HepG2 (cell line): ENCODE measurements around the gene PTGS2. TPM values are rescaled to one million over a fixed set of nuclear protein-coding genes. Genes with fewer than 3 reads are reported as not detected.

Source experiments
- ATAC-seq: fragments of 200-7000 bp; cut with Tn5 transposase; 3 replicates; pipeline ENCODE4 v1.9.1; 2020; ENCODE audit warnings: mild to moderate bottlenecking, moderate library complexity
- BruUV-seq: library from RNA; stranded (reverse); fragments of 400-500 nt; replicated peaks from 2 replicates; lab custom pipeline; 2021; lab: Mats Ljungman, UMichigan
- CTCF ChIA-PET: fragments of 300-600 bp; formaldehyde crosslinking; extraction: SDS; loops from one replicate; lab custom pipeline; 2021; ENCODE audit warnings: low total read pairs, inconsistent platforms, low intra/inter-chr PET ratio; lab: Yijun Ruan, JAX
- POLR2A ChIA-PET: fragments of 350-600 bp; sonication (Branson Sonifier 250); formaldehyde crosslinking; loops from one replicate; lab custom pipeline; 2020; ENCODE audit warnings: antibody characterized with exemption, inconsistent platforms; lab: Yijun Ruan, JAX
- DNase-seq: peaks from one replicate; pipeline ENCODE4 v3.0.0-alpha.2; 2015; ENCODE audit warnings: low spot score
- FAIRE-seq: peaks from 3 replicates; lab custom pipeline; 2011; peaks lifted over from hg19 to GRCh38; lab: Jason Lieb, UNC
- H2AFZ ChIP-seq: one replicate; pipeline ENCODE4 v1.6.1; 2011; ENCODE audit warnings: low read length, inconsistent platforms
- H3K27ac ChIP-seq: fragments of 300-600 bp; 3 replicates; pipeline ENCODE4 v1.8.0; 2011; ENCODE audit warnings: mixed run types, mild to moderate bottlenecking, mixed read lengths, low read length, inconsistent platforms; ENCODE audit not compliant: insufficient read depth; ENCODE audit errors: extremely low read length
- H3K27me3 ChIP-seq, 2 experiments: fragments of 200-600 bp in 1 of 2; 2 replicates in 1 of 2; 3 replicates in 1 of 2; pipeline versions ENCODE4 v1.6.0 to v1.8.0; 2011; ENCODE audit warnings: low read length in 2 of 2, mild to moderate bottlenecking in 2 of 2, moderate library complexity in 2 of 2, inconsistent platforms in 1 of 2; ENCODE audit not compliant: insufficient read depth in 2 of 2, control insufficient read depth in 1 of 2
- H3K36me3 ChIP-seq, 2 experiments: fragments of 200-600 bp in 1 of 2; replicated peaks in 1 of 2; 2 replicates in 1 of 2; 3 replicates in 1 of 2; pipeline versions ENCODE4 v1.5.1 to v1.8.0; 2011; ENCODE audit warnings: low read length in 2 of 2, inconsistent platforms in 1 of 2; ENCODE audit not compliant: insufficient read depth in 2 of 2, control insufficient read depth in 1 of 2
- H3K4me1 ChIP-seq: 2 replicates; pipeline ENCODE4 v1.5.1; 2012; ENCODE audit warnings: low read length, inconsistent platforms; ENCODE audit not compliant: insufficient read depth
- H3K4me2 ChIP-seq: 2 replicates; pipeline ENCODE4 v1.6.0; 2011; ENCODE audit warnings: low read depth, low read length, inconsistent platforms
- H3K4me3 ChIP-seq, 3 experiments: fragments of 200-600 bp in 1 of 3; sonication (generic), shearing (Covaris generic) in 1 of 3; replicated peaks in 1 of 3; 2 replicates each; pipeline ENCODE4 v1.5.1; 2011 to 2016; ENCODE audit warnings: low read length in 3 of 3, inconsistent platforms in 2 of 3, low read depth in 2 of 3, mild to moderate bottlenecking in 2 of 3, control low read depth in 1 of 3, mixed read lengths in 1 of 3; ENCODE audit not compliant: insufficient read depth in 1 of 3
- H3K79me2 ChIP-seq: one replicate; pipeline ENCODE4 v1.6.1; 2011; ENCODE audit warnings: low read length, inconsistent platforms; ENCODE audit not compliant: insufficient read depth
- H3K9ac ChIP-seq: 2 replicates; pipeline ENCODE4 v1.6.0; 2011; ENCODE audit warnings: mild to moderate bottlenecking, low read depth, low read length, inconsistent platforms; ENCODE audit not compliant: insufficient read depth
- H3K9me3 ChIP-seq: 2 replicates; pipeline ENCODE4 v1.5.1; 2012; ENCODE audit warnings: mild to moderate bottlenecking, low read length
- H4K20me1 ChIP-seq: 2 replicates; pipeline ENCODE4 v1.6.0; 2011; ENCODE audit warnings: inconsistent platforms, mild to moderate bottlenecking, low read length, moderate library complexity; ENCODE audit not compliant: insufficient read depth
- HES4 ChIP-seq: sonication (generic); formaldehyde crosslinking; IDR thresholded peaks from 2 replicates; pipeline ENCODE4 v1.9.0; 2021; ENCODE audit warnings: mild to moderate bottlenecking, missing genetic modification reagents, borderline replicate concordance
- HHEX ChIP-seq: IDR thresholded peaks from 2 replicates; pipeline ENCODE4 v1.6.1; 2016; ENCODE audit warnings: control low read depth
- HNF4G ChIP-seq, 2 experiments: sonication (generic) in 1 of 2; formaldehyde crosslinking in 1 of 2; IDR thresholded peaks; 2 replicates each; pipeline versions ENCODE4 v1.4.0 to v1.6.1; 2011 to 2020; ENCODE audit warnings: borderline replicate concordance in 2 of 2, low read depth in 2 of 2, mild to moderate bottlenecking in 2 of 2, low read length in 1 of 2, missing genetic modification reagents in 1 of 2, moderate library complexity in 1 of 2
- MTA1 ChIP-seq: sonication (generic); formaldehyde crosslinking; IDR thresholded peaks from 2 replicates; pipeline ENCODE4 v1.4.0; 2020; ENCODE audit warnings: missing genetic modification reagents, mild to moderate bottlenecking, borderline replicate concordance
- NFATC3 ChIP-seq: sonication (generic); formaldehyde crosslinking; IDR thresholded peaks from 2 replicates; pipeline ENCODE4 v1.5.1; 2020; ENCODE audit warnings: mild to moderate bottlenecking, missing genetic modification reagents
- TCF7 ChIP-seq: sonication (generic); IDR thresholded peaks from 2 replicates; pipeline ENCODE4 v1.6.1; 2016; ENCODE audit warnings: antibody characterized with exemption, low read depth
- TMF1 ChIP-seq: sonication (generic); formaldehyde crosslinking; IDR thresholded peaks from 2 replicates; pipeline ENCODE4 v1.8.1; 2022; ENCODE audit warnings: low read depth, missing genetic modification reagents
- ZBTB49 ChIP-seq: sonication (generic); formaldehyde crosslinking; IDR thresholded peaks from 2 replicates; pipeline ENCODE4 v1.4.0; 2020; ENCODE audit warnings: missing genetic modification reagents, borderline replicate concordance
- ZNF24 ChIP-seq: fragments of 450-650 bp; IDR thresholded peaks from 2 replicates; pipeline ENCODE4 v1.6.1; 2017; ENCODE audit warnings: antibody characterized with exemption, mild to moderate bottlenecking
- ZNF280B ChIP-seq: sonication (generic); formaldehyde crosslinking; IDR thresholded peaks from 2 replicates; pipeline ENCODE4 v1.5.0; 2020; ENCODE audit warnings: missing genetic modification reagents, mild to moderate bottlenecking, borderline replicate concordance
- ZNF282 ChIP-seq: fragments of 450-650 bp; IDR thresholded peaks from 2 replicates; pipeline ENCODE4 v1.6.1; 2018; ENCODE audit not compliant: partially characterized antibody
- ZNF431 ChIP-seq: sonication (generic); formaldehyde crosslinking; IDR thresholded peaks from 2 replicates; pipeline ENCODE4 v1.9.0; 2022; ENCODE audit warnings: missing genetic modification reagents, low read depth, mild to moderate bottlenecking, borderline replicate concordance
- ZNF572 ChIP-seq: sonication (generic); formaldehyde crosslinking; IDR thresholded peaks from 2 replicates; pipeline ENCODE4 v1.5.1; 2020; ENCODE audit warnings: mild to moderate bottlenecking, missing genetic modification reagents
- ZNF644 ChIP-seq: IDR thresholded peaks from 2 replicates; pipeline ENCODE4 v1.6.1; 2016; ENCODE audit warnings: low read depth
- WGBS: methylation state at CpG from one replicate; pipeline ENCODE4 v1.1.6; 2017; ENCODE audit warnings: low lambda C conversion rate; 5-methylcytosine and 5-hydroxymethylcytosine counted together
- in situ Hi-C: cut with HindIII; loops from 2 replicates; pipeline ENCODE4 v1.10.0; 2017; ENCODE audit warnings: low pct_unique_long_range_greater_than_20kb; ENCODE audit not compliant: extremely low pct_ligation_motif_present
- intact Hi-C: fragments of 100-400 bp; cut with micrococcal nuclease; formaldehyde crosslinking; loops from one replicate; pipeline ENCODE4 v1.10.0; 2022; ENCODE audit not compliant: unreplicated experiment
- polyA plus RNA-seq, 8 experiments: library from polyadenylated mRNA; depleted of rRNA in 3 of 8; stranded (reverse) in 7 of 8; unstranded in 1 of 8; fragments of >200 nt; fragmentation: Illumina TruSeq in 4 of 8; extraction: Trizol in 4 of 8; gene quantifications; 2 replicates each; pipeline versions ENCODE4 v1.2.1 to v1.2.3, GENCODE V29; 2011 to 2016; ENCODE audit warnings: low read depth in 4 of 8, missing spikeins in 1 of 8, mixed read lengths in 1 of 8; ENCODE audit not compliant: insufficient read depth in 1 of 8
- total RNA-seq, 5 experiments: library from RNA; depleted of rRNA; stranded (reverse); fragments of >200 nt; fragmentation: Illumina TruSeq; extraction: Trizol; gene quantifications; 2 replicates each; pipeline ENCODE4 v1.2.3, GENCODE V29; 2016; ENCODE audit warnings: low read depth in 1 of 5

Gene PTGS2
- total and polyA plus RNA-seq, 2 of the 13 experiments (the other 11 are each of a cell fraction or from before 2014, with no cell fraction given) = not detected

- no peaks in the 10 kb centered on the region for H3K79me2 ChIP-seq
- H3K27me3 ChIP-seq = no peaks in the 10 kb centered on the region
- H4K20me1 ChIP-seq = no peaks in the 10 kb centered on the region
- FAIRE-seq (no peak), DNase-seq (no peak), ATAC-seq (peak; percentile 68)
- no peaks in the 10 kb centered on the region for H3K36me3 ChIP-seq
- ChIA-PET CTCF (no interaction called here), POLR2A (no interaction called here)
- no peaks in the 10 kb centered on the region for H3K9me3 ChIP-seq
- no TSS peak for BruUV-seq
- TF ChIP-seq HNF4G (IDR thresholded peaks at IDR 0.05; ENCODE audit: borderline replicate concordance, low read depth, low read length) = no peak
- no peak for TF ChIP-seq HNF4G (CRISPR knock-in tag; IDR thresholded peaks at IDR 0.05; ENCODE audit: borderline replicate concordance, low read depth)
- no peak for TF ChIP-seq ZBTB49
- TF ChIP-seq MTA1 (CRISPR knock-in tag) = no peak
- TF ChIP-seq ZNF24 = no peak
- no peak for TF ChIP-seq HES4 (CRISPR knock-in tag)
- no peak for TF ChIP-seq TCF7
- no peak for TF ChIP-seq ZNF282
- TF ChIP-seq ZNF644 (CRISPR knock-in tag) = no peak
- TF ChIP-seq ZNF280B (CRISPR knock-in tag) = no peak
- TF ChIP-seq NFATC3 (CRISPR knock-in tag) = no peak
- TF ChIP-seq ZNF572 (CRISPR knock-in tag) = no peak
- no peak for TF ChIP-seq TMF1
- no peak for TF ChIP-seq HHEX (CRISPR knock-in tag)
- TF ChIP-seq ZNF431 = no peak
- no peak overlapping the region for H3K4me2 ChIP-seq
- WGBS = 0% methylated on average over 1 of the region's 1 CpG
- intact Hi-C loops (no loop called here), in situ Hi-C loops (no loop called here)
- no peak overlapping the region for H3K9ac ChIP-seq
- no peak overlapping the region for H3K4me3 ChIP-seq
- H3K27ac ChIP-seq = no peak overlapping the region
- no peak overlapping the region for H2AFZ ChIP-seq
- H3K4me1 ChIP-seq = no peaks in the 10 kb centered on the region
Observed at GRCh38 chr1:186629341-186629740, 50.9 kb downstream of the PTGS2 start.
